Measurements from ENCODE around the gene CDC25A.
"Not testable (repeated sequence)": the region's sequence is repeated elsewhere in the genome, so short reads cannot be mapped to it uniquely, and the experiment has no call there.

Gene CDC25A

DNA sequence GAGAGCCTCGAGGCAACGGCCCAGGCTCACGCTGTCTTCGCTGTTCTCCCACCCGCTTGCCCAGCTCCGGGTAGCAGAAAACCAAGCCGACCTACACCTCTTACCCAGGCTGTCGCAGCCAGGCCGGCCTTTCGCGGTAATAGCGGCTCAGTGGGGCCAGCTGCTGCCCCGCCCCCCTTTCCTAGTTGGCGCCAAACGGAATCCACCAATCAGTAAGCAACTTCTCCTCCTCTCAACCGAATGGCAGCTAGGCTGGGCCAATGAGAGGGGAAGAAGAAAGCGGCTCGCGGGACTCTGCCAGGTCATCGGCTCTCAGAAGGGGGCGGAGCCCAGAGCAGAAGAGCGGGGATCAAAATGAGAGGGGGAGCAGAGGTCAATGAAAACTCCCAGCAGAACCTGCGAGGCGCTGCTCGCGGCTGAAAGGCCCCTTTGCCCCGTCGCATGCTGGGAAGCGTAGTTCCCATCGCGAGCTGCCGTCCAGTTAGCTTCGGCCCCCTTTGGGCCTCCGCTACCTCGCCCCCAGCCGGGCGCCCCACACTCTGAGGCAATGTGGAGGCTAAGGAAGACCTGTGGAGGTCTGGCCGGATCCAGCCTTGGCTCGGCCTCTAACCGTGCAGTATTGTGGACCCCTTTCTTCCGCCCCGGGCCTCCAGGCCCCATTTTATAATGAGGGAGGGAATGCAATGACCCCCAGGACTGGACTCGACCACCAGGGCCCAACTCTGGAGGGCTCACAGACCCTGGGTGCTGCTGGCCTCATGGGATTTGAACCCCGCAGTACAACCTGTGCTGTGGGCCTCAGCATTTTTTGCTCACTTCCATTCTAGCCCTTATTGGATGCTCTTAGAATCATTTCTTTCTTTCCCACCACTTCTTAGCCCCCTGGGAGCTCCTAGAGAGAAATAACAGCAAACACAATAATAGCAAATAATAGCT lies at the start of gene CDC25A:
Gene CDC25A, minus strand, starts transcription at position 152 of the 936 bp plus-strand sequence. CDS start 470 bp downstream, outside the sequence.
- peak; percentile 98 for DNase-seq (ENCODE audit: low read depth)

DNA sequence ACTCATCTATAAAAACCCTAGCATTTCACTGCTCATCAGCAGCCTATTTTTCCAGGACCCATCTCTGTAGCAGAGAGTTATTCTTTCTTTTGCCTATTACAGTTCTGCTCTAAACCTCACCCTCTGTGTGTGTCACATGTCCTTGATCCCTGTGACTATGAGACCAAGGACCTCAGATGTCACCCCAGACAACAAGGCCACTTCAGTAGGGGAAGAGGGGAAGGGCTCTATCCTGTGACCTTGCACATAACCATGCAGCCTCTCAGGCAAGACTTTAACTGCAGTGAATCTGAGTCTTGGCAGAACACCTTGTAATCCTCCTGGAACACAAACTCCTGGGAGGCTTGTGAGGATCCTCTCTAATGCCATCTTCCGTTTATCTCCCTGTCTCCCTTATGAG lies 48.3 kb upstream of the CDC25A start:
- no peak for DNase-seq (ENCODE audit: low read depth)

DNA sequence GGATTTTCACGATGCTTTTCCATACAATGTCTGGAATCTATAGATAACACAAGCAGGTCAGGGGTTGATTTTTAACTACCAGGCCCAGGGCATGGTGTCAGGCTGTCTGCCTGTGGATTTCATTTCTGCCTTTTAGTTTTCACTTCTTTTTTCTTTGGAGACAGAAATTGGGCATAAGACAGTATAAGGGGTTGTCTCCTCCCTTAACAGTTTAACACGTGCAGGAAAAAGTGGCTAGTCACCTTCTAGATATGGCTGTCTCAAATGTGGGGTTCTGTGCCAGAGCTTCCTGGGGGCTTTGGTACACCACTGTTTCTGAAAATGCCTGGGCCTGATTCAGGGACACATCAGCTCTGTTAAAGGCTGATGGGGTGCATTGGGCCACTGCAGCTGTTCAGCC lies 45.3 kb upstream of the CDC25A start:
- DNase-seq (ENCODE audit: low read depth): no peak

DNA sequence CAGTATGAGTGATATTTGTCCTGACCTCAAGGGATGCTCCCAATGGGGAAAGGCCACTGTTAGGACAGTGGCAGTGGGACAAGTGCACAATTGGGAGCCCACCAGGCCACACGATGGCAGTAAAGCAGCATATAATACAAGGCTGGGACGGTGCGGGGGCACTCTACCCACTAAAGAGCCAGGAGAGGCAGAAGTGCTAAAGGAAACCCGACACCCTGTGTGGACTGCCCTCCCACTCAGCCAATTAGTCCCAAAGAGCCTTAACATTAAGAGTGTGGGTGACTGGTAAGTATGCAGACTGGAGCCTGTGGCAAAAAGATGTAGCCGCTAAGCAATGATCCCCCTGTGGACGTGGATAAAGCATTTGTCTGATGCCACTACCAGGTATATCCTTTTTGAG lies 44.5 kb upstream of the CDC25A start:
- no peak for DNase-seq (ENCODE audit: low read depth)

DNA sequence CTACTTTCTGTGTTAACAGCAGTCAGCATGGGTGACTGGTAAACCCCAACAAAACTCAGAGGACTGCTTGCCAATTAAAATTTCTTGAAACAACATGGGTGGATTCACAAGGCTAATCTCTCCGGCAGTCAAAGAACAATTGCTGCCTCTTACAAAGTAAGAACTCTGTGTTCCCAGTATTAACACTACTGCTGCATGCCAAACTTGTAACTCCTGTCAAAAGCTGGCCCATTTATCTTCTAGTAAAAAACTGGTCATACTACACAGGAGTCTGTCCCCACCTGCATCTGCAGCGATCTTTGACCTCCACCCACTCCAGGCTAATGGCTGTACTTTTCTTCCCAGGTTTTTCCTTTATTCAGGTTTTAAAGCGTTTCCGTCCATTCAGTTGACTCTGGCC lies 44.0 kb upstream of the CDC25A start:
- no peak for DNase-seq (ENCODE audit: low read depth)

DNA sequence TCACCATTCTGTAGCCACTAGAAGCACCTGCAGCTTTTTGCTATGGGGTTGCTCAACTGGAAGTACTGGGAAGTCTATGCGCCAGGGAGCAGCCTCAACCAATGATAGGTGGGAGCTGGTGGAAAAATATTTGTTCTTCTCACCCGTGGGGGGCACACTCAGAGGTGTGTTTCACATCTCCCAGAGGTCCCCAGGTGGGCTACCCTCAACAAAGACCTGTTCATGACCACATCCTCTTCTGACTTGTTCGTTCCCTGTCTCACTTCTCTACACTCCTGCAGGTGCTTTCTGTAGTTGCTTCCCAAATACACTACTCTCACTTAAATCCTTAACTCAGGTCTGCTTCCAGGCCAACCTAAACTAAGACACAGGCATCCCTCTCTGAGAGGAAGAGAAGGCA lies 38.7 kb upstream of the CDC25A start:
- DNase-seq (ENCODE audit: low read depth): no peak

DNA sequence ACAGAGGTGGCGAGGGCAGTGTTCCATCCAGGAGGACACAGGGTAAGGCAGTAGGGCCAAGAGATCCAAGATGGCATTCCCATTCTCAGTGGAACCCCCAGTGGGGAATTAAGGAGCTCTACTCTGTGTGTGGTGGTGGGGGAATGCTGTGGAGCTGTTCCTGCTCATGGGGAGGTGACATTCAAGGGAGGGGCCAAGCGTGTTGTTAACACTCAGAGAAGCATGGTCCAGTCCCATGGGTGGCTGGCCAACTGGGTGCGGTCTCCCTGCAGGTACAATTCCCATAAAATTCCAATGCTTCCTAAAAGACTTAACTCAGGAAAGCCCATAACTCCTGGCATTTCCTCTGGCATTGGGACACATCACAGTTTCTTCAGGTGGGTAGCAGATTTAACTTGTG lies 37.4 kb upstream of the CDC25A start:
- DNase-seq (ENCODE audit: low read depth): no peak

DNA sequence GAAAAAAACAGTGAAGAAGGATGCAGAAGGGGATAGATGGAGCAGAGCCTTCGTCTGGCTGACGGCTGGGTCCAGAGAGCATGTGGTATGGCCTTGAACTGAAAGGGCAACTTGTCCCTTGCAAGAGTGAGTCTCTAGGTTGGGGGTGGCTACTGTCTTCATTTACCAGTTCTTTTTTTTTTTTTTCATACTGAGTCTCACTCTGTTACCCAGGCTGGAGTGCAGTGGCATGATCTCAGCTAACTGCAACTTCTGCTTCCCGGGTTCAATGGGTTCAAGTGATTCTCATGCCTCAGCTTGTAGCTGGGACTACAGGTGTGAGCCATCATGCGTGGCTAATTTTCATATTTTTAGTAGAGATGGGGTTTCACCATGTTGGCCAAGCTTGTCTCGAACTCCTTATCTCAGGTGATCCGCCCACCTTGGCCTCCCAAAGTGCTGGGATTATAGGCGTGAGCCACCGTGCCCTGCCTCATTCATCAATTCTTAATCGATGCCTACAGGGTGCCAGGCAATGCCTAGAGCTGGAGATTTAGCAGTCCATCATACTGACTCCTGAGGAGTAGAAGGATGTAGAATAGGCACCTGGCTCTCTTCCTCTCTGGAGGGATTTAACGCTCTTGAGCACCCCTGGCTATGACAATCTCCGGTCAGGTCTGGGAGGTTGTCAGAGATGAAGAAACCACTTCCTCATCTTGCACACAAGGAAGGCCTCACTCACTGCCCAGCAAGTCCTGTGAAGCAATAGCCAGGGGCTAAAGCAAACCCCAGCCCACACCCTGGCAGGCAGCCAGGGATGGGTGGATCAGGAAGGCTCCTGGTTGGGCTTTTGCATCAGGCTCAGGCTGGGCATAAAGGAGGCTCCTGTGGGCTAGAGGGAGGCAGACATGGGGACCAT lies 34.6 kb upstream of the CDC25A start, which contains the start of gene CAMP:
Gene CAMP, plus strand, starts transcription at position 880 of the 898 bp plus-strand sequence. Its CDS starts 17 bp downstream, at position 897.
- DNase-seq (ENCODE audit: low read depth): no peak

DNA sequence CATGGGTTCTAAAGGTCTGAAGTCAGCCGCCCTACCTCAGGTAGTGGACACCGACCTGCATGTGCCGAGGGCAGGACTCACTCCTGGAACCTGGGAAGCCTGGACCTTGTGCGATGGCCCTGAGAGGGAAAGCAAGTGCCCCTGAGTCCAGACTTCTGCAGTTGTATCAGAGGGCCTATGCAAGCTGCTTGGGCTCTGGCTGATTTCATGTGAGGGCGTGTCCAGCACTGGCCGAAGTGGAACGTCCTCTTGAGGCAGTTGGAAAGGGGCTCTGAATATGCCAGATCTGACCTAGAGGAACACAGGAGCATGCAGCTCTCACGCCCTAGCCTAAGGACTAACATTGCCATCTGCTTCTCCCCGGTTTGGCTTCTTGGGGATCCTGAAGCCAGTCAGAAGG lies 32.5 kb upstream of the CDC25A start:
- DNase-seq (ENCODE audit: low read depth): no peak

DNA sequence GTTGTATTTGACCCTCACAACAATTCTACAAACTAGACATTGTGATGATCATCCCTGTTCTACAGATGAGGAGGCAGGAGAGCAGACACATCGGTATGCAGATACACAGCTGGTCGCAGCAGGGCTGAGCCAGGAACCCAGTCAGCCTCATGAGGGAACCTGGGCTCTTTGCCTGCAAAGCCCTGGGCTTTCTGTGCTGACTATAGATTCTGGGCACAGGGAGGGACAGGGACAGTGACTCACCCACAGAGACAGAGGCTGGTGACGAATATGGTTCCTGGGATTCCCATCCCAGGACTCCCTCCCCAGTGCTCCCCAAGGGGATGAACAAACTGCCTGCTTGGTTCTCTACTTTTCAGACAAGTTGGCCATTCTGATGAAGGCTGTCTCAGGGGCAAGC lies 31.3 kb upstream of the CDC25A start:
- DNase-seq (ENCODE audit: low read depth): no peak

DNA sequence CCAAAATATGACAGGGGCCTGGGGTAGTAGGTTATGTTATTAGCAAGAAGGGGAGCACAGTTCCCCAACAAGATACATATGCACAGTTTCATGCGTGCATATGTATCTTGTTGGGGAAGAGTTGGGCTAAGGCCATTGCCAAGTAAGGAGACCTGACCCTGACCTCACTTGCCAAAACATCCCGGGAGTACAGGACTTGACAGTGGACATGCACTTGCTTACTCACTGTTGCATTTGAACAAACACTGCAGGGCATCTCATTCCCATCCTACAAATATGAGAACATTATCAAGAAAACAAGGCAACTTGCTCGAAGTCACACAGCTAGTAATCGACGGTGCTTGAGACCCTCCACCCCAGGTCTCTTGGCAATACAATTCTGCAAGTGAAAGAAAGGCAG lies 30.3 kb upstream of the CDC25A start:
- no peak for DNase-seq (ENCODE audit: low read depth)

DNA sequence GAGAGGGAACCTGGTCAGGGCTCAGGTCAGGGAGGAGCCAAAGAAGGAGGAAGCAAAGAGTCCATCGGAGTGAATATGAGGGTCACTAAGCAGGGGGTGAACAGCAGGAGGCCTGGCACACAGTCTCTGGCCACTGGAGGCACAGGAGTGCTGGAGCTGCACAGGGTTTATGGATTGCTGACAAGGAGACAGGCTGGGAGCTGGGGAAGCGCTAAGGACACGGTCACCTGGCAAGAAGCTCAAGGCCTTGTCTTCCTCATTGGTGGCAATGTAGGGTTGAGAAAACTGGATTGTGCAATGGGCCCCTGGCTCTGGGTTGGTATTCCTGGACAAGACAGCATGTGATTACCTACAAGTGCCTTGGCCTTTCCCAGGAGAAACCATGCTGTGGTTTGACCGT lies 29.2 kb upstream of the CDC25A start:
- no peak for DNase-seq (ENCODE audit: low read depth)

DNA sequence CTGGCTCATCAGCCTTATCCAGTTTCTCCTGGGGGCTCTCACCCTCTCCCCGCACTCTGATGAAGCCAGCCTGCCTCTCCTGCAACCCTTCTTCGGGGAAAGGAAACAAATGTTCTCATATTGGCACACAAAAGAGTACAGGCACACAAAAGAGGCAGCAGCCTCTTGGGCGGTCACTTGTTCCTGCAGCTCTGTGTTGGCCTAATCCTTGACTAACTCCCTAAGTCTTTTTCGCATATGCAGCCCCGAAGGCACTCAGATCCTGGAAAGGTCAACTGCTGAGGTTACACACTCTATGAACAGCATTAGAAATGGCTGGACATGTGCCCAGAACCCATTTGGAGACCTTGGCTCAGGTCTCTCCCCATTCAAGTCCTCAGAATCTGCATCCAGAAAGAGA lies 27.7 kb upstream of the CDC25A start:
- no peak for DNase-seq (ENCODE audit: low read depth)

DNA sequence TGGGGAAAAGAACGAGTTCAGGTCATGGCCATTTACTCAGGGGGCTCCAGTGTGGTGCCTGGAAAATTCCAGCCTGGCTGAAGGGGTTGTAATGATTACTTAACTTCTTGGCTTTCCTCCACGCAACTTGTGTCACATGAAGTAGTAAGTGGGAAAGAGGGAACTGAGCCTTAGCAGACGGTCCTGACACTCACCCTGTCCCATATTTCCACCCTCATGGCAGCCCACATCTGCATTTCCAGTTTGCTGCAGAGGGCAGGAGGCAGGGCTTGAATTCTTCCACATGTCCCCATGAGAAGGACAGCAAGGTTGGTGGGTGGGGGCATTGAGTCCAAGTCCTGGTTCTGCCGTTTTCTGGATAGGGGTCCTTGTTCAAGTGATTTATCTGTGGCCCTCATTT lies 27.2 kb upstream of the CDC25A start:
- DNase-seq (ENCODE audit: low read depth): no peak

DNA sequence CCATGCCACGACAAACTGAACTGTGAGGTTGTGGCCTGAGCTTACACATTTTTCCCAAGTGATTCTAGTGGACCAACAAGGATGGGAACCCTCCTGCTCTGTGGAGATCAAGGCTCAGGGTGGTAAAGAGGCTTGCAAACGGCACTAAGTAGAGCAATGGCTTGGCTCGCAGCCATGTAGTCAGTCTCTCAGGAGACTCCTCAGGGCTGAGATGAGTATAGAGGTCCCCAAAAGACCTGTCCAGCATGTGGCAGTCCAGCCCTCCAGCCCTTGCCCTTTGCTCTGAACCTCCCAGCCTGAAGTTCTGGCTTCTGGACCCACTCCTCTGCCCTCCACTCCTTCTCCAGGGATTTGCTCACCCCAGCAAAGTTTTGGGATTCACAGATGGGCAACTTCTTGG lies 26.8 kb upstream of the CDC25A start:
- no peak for DNase-seq (ENCODE audit: low read depth)

DNA sequence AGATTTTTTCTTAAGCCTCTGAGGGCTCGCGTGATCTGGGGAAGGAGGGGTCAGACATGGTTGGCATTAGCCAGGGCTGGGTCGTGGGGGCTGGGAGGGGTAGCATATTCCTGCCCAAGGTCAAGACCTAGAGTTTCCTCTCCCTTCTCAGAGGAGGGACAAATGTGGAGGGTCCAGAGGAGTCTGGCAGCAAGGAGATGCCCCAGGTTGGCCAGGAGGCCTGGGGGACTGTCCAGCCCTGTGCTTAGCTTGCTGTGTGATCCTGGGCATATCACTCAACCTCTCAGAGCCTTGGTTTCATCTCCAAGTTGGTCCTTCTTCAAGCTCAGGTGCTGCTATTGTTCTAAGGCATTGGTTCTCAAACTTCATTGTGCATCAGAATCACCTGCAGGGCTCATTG lies 26.0 kb upstream of the CDC25A start:
- DNase-seq (ENCODE audit: low read depth): no peak

DNA sequence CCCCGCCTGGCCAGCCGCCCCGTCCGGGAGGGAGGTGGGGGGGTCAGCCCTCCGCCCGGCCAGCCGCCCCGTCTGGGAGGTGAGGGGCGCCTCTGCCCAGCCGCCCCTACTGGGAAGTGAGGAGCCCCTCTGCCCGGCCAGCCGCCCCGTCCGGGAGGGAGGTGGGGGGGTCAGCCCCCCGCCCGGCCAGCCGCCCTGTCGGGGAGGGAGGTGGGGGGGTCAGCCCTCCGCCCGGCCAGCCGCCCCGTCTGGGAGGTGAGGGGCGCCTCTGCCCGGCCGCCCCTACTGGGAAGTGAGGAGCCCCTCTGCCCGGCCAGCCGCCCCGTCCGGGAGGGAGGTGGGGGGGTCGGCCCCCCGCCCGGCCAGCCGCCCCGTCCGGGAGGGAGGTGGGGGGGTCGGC lies 23.6 kb upstream of the CDC25A start:
- DNase-seq (ENCODE audit: low read depth): not testable (repeated sequence)

DNA sequence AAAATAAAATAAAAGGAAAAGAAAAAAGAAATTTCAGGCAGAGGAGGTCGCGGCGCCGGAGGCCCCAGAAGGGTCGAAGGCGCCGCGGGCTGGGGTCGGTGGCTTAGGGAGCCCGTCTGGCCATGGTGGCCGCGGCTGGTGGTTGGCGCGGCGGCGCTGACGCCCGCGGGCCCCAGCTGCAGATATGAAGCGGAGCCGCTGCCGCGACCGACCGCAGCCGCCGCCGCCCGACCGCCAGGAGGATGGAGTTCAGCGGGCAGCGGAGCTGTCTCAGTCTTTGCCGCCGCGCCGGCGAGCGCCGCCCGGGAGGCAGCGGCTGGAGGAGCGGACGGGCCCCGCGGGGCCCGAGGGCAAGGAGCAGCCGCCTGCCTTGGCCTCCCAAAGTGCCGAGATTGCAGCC lies 22.3 kb upstream of the CDC25A start:
- not testable (repeated sequence) for DNase-seq (ENCODE audit: low read depth)

DNA sequence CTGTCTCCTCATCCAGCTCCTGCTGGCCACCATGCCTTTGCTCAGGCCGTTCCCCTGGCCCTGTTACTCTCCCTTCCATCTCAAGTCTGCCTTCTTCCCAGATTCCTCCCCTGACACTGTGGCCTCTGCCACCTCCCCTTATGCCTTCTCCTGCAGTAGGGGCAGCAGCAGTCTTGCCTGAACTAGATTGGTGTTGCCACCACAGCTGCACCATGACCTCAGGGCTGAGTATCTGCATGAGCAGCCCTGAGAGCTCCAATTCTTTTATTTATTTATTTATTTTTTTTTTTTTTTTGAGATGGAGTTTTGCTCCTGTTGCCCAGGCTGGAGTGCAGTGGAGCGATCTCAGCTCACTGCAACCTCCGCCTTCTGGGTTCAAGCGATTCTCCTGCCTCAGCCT lies 21.2 kb upstream of the CDC25A start:
- no peak for DNase-seq (ENCODE audit: low read depth)

DNA sequence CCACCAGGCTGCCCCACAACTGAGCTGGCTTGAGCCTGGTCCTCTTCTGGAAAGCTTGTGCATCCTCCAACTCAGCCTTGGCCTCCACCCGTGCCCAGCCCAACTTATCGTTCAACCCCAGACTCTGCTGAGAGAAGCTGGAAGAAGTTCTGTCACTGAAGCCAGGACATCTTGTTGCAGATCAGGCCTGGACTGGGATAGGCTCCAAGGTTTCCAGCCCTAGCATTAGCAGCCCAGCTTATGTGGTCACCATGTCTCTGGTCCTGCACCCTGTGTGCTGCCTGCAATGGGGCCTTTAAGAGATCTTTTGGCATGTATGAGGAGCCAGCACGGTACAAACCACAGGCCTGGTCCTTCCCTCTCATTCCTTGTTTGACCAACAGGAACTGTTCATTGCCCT lies 19.9 kb upstream of the CDC25A start:
- no peak for DNase-seq (ENCODE audit: low read depth)

DNA sequence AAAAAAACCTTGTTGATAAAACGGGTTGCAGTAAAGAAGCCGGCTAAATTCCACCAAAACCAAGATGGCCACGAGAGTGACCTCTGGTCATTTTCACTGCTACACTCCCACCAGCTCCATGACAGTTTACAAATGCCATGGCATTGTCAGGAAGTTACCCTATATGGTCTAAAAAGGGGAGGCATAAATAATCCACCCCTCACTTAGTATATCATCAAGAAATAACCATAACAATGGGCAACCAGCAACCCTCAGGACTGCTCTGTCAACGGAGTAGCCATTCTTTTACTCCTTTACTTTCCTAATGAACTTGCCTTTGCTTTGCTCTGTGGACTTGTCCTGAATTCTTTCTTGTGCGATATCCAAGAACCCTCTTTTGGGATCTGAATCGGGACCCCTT lies 14.4 kb upstream of the CDC25A start:
- DNase-seq (ENCODE audit: low read depth): no peak

DNA sequence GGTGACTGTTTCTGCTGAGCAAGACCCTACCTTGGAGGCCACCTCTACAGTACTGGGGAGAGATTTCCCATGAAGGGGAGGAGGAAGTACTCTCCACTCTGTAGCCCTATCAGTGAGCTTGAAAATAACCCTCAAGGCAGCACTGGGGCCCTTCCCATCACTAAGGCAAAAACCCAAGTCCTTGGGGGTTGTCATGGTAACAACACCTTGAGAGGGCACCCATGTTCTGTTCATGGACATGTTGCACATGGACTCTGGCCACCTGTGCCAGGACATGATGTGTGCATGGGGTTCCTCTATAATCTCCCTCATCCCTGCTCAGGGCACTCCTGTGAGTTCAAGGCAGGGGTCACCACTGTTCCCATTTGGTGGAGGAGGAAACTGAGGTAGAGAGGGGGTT lies 10.9 kb upstream of the CDC25A start:
- DNase-seq (ENCODE audit: low read depth): no peak

DNA sequence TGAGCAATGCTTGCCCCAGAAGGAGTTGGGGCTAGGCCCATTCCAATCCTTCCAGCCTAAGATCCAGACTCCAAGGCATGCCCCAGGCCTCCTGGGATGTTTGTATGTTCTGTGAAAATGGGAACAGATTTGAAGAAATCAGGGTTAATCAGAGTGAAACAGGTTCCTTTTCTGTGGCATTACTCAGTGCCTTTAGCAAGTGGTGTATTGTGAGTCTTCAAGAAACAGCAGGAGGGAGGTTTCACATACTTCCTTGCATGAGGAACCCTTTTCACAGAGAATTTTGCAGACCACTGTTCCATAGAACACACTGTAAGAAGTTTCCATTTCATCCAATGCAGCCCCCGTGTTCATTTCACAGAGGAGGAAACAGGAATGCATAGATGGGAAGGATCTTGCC lies 8.4 kb upstream of the CDC25A start:
- DNase-seq (ENCODE audit: low read depth): no peak
